GM23248 (cell line): ENCODE results near the gene INPP5A.

Source experiments
- EZH2 ChIP-seq: fragments of 200-600 bp; sonication (generic); IDR thresholded peaks from 2 replicates; pipeline ENCODE4 v1.6.1; 2018; ENCODE audit warnings: antibody characterized with exemption, mild to moderate bottlenecking; ENCODE audit not compliant: insufficient read depth, poor library complexity, severe bottlenecking
- EZH2phosphoT487 ChIP-seq: fragments of 200-600 bp; sonication (generic); IDR thresholded peaks from 2 replicates; pipeline ENCODE4 v1.6.1; 2018; ENCODE audit warnings: antibody characterized with exemption, moderate library complexity, mild to moderate bottlenecking, low read depth; ENCODE audit not compliant: insufficient read depth

DNA sequence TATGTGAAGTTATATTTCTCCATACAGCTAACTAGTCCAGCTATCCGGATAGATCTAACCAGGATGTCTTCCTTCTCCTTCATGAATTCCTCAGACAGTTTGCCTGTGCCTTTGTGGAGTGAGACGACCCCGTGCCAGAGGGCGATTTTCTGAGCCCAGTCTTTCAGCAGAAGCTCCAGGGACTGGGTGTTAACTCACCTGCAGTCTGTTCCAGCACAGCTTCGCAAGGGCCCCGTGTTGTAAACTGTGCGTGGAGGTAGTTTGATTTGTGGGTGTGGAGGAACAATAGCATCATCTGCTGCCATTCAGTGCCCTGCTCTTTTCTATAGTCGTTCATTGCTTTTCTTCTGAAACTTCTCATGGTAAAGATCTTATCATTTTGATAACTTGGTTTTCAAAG, 103.8 kb downstream of the INPP5A start:
- TF ChIP-seq EZH2phosphoT487 (no peak), EZH2 (no peak)
